ENCODE results near the gene CMAS.

Gene CMAS

GRCh38 chr12:22103418-22103817 is 57.4 kb downstream of the CMAS start:
- H3K36me3 ChIP-seq (replicated peaks): no peaks in the 10 kb centered on the region
- no peaks in the 10 kb centered on the region for H3K27me3 ChIP-seq (replicated peaks)
- in situ Hi-C loops (cut with HindIII; ENCODE audit: low pct_ligation_motif_present, low sequenced_read_pairs): no loop called here
- no peak overlapping the region for H3K27ac ChIP-seq
- no peak overlapping the region for H3K4me3 ChIP-seq (ENCODE audit: low read depth, low read length)
- no peak for DNase-seq
- TF ChIP-seq CTCF (IDR thresholded peaks at IDR 0.05; ENCODE audit: low read depth, low read length, missing control alignments): no peak

DNA sequence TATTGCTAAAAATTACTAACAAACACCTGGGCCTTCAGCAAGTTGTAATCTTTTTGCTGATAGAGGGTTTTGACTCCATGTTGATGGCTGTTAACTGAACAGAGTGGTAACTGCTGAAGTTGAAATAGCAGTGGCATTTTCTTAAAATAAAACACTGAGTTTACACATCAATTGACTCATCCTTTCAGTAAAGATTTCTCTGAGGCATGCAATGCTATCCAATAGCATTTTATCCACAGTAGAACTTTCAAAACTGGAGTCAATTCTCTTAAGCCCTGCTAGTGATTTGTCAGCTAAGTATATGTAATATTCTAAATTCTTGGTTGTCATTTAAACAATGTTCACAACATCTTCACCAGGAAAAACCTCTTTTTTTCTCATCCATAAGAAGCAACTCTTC is 59.5 kb downstream of the CMAS start:
- Histone ChIP-seq H3K4me3 (ENCODE audit: low read depth, low read length) (no peak overlapping the region), H3K36me3 (replicated peaks) (no peaks in the 10 kb centered on the region), H3K27me3 (replicated peaks) (no peaks in the 10 kb centered on the region), H3K27ac (no peak overlapping the region)
- TF ChIP-seq CTCF (IDR thresholded peaks at IDR 0.05; ENCODE audit: low read depth, low read length, missing control alignments): no peak
- no peak for DNase-seq
- in situ Hi-C loops (cut with HindIII; ENCODE audit: low pct_ligation_motif_present, low sequenced_read_pairs): no loop called here

DNA sequence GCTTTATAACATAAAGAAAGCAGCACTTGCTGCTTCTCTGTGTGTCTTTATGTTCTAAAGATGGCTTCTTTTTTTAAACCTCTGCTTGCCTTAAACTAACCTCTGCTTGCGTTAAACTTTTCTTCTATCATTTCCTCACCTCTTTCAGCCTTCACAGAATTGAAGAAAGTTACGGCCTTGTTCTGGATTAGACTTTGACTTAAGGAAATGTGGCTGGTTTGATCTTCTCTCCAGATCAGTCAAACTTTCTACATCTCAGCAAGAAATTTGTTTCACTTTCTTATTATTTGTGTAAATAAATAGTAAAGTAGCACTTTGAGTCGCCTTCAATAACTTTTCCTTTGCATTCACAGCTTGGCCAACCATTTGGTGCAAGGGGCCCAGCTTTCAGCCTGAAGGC is 64.2 kb downstream of the CMAS start:
- H3K27me3 ChIP-seq (replicated peaks): no peaks in the 10 kb centered on the region
- no peak overlapping the region for H3K4me3 ChIP-seq (ENCODE audit: low read depth, low read length)
- TF ChIP-seq CTCF (IDR thresholded peaks at IDR 0.05; ENCODE audit: low read depth, low read length, missing control alignments): no peak
- in situ Hi-C loops (cut with HindIII; ENCODE audit: low pct_ligation_motif_present, low sequenced_read_pairs): no loop called here
- no peaks in the 10 kb centered on the region for H3K36me3 ChIP-seq (replicated peaks)
- DNase-seq: no peak
- H3K27ac ChIP-seq: no peak overlapping the region

All from brain microvascular endothelial cell (primary cell).